HG02943 (cell line): ENCODE results near the gene PLPP4.

Experiments
- ATAC-seq: cut with Tn5 transposase; IDR thresholded peaks from one replicate; pipeline ENCODE4 v1.9.1; 2021; ENCODE audit warnings: mild to moderate bottlenecking, low read depth, moderate library complexity; ENCODE audit not compliant: unreplicated experiment

PLPP4 gene

DNA sequence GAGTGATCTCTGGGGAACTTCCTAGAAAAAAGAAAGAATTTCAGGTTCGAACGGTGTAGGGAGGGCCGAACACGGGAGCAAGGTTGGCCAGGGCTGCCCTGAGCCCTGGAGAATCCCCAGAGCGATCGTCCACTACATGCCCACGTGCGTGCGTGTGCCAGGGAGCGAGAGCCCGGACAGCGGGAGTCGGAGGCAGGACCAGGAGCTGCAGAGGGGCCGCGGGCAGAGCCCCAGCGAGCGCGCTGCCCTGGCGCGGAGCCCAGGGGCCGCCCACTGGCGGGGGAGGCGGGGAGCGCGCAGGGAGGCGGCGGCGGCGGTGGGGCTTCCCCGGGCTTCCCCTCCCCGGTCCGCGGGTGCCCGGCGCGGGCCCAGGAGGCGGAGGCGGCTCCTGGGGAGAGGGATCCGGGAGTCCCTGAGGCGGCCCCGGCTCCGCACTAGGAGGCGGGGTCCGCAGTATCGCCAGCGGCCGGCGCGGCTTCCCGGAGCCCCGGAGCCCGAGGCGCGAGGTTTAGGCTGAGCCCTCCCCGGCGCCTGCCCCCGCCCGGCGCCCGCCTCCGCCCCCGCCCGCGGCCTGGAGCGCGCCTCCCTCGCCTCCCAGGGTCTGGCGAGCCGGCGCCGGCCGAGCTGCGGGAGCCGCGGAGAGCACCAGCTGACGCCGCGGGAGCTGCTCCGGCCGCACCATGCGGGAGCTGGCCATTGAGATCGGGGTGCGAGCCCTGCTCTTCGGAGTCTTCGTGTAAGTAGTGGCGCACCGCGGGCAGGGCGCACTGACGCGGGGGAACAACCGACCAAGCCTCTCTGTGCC, at the start of gene PLPP4:
PLPP4 (plus strand) TSS at position 602 of the 805 bp plus-strand sequence; CDS start at position 681, 79 bp downstream.
- no peak for ATAC-seq

DNA sequence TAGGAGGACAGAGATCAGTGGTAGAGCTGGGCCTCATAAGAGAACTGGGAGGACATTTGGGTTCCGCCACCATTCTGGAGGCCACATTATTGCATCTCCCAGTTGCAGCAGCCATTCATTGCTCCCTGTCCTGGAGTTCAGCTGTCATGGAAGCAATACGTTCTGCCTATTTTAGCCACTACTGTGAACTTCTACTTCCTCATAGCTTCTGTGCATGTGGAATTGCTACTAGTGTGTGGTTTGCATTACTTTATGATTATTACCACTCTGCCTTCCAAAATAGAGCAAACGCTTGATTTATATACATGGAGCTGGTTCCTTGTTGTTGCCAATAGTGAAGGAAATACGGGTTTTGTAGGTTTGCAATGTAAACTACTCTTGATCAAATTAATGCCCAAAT, 47.2 kb upstream of the PLPP4 start:
- ATAC-seq: no peak

DNA sequence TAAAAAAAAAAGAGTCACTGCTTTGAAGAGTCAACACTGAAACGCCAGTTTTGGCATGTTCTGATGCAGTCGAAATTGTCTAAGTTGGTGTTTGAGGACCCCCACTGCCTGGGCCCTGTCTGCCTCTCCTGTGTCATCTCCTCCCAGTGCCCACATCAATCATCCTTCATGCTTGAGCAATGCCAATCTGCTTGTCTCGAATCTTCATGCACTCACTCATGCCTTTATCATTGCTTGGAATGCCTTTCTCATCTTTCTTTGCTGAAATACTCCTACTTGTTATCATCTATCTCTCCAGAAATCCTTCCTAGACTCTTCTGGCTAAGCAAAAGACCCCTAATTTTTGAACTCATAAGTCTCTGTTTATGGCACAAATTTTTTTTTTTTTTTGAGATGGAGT, 42.1 kb upstream of the PLPP4 start:
- ATAC-seq: no peak

DNA sequence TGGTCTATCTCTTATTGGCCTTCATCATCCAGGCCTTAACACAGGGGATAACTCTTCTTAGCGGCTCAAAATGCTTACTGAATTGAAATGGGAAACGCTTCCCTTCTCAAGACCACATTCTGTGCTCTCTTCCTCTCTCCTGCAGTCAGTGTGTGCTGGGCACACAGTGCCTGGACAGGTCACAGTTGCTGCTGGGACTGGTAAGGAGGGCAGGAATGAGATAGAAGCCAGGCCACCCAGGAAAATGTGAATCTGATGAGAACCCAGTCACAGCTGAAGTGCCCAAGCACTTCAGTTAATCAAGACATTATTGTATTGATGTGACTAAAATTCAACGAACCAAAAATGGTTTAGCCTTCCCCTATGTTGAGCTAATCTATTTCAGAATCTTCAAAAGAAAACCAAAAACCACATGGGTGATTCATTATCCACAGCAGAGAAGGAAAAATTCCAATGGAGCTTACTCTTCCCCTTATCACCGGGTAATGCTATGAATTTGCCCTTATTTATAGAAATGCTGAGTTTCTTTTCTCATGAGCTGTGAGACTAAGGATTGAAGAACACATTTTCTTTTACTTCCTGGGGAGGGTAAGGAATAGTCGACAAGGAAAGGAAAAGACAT, 41.2 kb upstream of the PLPP4 start:
- no peak for ATAC-seq

DNA sequence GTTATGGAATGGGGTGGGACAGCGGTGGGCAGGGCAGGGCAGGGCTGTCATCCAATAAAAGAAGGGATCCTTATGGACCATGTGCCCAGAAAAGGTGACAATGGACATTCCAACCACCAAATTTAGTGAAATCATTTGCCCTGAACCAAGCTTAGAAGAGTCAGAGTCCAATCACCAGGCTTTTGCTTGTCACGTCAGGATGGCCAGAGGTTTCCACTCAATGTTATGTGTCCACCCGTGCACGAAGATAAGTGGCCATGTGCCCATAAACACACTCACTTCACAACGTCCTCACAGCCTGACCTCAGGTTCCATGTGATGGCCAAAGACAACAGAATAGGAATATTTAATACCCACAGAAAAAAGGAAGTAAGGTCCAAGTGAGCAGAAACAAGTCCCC, 36.6 kb upstream of the PLPP4 start:
- ATAC-seq: no peak

DNA sequence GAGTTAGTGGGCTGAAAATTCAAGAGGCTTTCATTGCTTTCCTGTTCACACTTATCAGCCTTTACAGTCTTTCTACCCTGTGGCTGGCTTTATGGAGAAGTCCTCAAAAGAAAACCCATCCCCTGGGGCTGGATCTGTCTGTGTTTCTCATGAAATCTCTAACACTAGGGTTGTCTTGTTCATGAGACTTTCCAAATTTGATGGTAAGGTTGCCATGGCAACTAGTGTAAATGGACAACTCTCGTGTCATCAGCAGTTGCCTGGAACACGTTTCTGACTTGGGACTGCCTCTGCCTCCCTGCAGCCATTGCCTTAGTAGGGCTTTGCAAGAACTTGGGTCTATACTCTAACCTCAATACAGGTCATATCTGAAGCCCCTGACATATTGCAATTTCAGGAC, 35.8 kb upstream of the PLPP4 start:
- no peak for ATAC-seq

DNA sequence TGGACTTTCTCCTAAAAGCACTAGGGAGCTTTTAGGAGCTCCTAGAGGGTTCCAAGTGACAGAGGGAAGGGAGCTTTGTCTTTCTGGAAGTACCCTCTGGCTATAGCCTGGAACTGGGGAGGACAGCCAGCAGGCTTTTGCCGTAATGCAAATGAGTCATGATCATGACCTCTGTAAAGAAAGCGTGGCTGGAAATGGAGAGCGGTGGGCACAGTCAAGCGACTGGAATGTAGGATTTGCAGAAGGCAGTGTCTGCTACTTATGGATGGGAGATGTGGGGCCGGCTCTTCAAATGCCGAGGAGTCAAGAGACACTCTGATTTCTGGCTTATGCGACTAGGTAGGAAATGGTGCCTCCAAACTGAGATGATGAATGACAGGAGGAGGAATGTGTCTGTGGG, 34.6 kb upstream of the PLPP4 start:
- no peak for ATAC-seq

DNA sequence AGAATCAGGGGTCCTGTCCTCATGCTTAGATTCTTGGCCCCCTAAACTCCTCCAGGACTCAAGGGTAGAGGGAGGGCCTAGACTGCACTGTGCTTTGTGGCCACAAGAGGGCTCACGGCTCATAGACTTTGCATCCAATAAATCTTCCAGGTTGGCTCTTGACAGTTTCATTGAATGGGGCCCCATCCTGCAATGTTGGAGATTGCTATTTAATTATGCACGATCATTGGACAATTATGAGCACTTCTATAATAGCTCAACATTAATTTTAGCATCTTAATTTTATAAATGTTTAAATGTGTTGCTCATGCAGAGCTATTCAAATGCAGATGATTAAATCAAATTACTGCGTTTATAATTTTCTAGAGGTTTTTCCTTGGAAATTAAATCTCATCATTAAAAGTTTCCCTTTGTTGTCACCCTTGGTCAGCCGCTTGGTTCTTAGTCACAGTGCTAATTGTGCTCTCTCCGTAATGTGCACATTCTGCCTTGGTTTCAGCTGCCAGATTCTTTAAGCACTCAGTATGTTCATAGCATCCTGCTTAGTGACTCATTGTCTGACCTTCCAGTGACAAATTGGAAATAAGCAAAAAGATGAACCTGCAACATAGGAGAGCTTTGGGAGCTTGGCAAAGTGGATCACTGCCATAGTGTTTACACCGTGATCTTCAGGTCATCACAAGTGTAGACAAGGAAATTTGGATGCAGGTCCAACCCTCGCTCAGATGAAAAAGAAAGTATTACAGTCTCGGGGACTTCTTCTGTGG, 33.4 kb upstream of the PLPP4 start:
- no peak for ATAC-seq

DNA sequence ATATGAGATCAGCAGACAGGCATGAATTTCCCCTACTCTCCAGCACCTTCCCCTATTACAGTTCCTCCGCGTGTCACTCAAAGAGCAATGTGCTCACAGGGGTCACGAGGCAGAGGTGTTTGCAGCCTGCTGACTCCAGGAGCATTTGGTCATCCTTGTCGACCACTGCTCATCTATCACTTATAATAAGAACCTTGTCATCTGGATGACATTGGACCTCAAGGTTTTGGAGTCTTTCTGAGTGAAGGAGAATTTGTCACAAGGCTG, 32.9 kb upstream of the PLPP4 start:
- no peak for ATAC-seq

DNA sequence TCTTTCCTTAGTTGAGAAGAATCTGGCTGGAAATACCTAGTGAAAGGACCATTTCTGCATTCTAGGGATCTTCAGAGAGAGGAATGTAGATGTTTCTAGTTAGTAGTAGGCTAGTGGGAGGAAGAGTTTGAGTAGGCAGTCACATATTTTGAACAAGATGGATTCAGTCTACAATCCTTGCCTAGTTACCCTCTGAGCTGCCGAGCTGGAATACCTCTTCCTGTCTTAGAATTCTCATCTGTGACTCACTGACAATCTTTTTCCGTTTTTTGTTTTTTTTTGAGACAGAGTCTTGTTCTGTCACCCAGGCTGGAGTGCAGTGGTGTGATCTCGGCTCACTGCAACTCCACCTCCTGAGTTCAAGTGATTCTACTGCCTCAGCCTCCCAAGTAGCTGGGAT, 30.7 kb upstream of the PLPP4 start:
- ATAC-seq: no peak

DNA sequence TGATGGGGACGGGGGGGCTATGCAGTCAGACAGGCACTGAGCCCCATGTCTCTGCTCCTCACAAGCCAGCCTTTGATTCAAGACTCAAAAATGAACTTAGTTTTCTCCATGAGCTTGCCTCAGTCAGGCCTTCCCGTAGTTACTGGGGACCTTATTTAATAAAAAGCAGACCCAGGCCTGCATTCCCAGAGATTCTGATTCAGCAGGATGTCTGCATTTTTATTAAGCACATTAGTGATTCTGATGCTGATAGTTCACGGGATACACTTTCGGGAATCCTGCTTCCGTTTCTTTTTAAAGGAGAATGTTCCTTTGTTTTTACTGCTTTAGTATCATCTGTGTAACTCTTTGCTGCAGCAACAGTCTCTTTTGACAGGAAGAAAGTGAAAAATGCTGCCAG, 28.3 kb upstream of the PLPP4 start:
- ATAC-seq: no peak

DNA sequence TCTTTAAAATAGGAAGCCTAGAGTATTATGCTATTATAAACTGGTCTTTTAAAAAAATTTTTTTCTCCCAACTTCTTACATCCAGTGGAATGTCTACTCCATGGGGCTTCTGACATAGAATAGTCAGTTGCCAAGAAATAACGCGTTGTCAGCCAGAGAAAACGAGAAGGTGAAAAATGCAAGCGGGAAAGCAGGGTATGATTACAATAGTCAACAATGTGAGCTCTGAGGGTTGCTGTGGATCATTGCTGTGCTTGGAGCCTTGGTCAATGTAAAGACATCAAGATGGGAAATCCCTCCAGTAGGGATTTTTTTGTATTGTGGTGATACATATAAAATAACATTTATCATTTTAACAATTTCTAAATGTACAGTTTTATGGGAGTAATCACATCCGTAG, 27.6 kb upstream of the PLPP4 start:
- ATAC-seq: no peak

DNA sequence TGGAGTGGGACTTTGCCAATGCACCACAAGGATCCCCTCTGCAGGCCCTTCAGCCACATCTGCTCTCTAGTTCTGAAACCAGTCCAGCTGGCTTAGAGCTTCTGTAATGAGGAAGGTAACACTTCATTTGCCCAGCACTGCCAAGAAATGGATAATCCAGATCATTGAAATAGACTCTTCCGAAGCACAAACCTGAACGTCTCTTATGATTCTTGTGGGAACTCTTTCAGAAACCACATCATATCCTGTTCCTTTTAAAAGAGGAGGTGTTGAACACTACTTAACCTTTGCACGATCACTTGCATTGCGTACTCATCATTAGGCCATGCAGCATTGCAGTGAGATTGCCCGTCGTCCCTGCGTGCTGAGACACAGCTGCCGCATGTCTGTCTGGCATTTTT, 25.8 kb upstream of the PLPP4 start:
- no peak for ATAC-seq

DNA sequence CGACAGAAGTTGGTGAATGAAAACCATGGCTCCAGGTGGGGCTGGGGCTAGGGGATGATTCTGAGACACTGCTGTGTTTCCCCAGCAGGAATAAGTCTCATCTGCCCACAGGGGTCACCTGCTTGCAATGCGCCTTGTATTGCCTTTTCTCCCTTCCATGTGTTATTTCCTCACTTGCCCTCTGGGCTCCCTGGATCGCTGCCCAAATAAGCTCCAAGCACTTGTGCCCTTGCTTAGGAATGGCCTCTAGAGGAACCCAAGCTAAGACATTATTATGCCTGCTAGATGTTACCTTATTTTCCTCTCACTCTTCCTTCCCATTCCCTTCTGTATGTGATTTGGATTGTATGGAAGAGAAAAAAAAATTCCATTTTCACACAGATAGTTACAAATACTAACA, 24.8 kb upstream of the PLPP4 start:
- no peak for ATAC-seq

DNA sequence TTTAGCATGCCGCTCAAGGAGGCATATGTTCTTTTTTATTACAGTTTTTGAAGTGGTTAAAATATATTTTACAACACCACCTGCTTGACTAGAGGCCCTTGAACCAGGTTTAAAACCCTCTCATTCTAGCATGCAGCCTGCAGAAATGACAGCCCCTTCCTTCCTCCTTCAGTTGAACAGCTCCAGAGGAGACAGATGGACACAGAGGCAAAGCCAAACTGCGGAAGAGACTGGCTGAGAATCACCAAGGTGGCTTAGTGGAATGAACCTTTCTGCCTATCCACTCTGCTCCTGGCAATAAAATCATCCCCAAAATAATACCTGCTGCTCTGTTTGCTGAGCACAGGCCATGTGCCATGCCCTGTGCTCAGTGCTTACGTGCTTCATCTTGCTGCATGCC, 23.9 kb upstream of the PLPP4 start:
- no peak for ATAC-seq

DNA sequence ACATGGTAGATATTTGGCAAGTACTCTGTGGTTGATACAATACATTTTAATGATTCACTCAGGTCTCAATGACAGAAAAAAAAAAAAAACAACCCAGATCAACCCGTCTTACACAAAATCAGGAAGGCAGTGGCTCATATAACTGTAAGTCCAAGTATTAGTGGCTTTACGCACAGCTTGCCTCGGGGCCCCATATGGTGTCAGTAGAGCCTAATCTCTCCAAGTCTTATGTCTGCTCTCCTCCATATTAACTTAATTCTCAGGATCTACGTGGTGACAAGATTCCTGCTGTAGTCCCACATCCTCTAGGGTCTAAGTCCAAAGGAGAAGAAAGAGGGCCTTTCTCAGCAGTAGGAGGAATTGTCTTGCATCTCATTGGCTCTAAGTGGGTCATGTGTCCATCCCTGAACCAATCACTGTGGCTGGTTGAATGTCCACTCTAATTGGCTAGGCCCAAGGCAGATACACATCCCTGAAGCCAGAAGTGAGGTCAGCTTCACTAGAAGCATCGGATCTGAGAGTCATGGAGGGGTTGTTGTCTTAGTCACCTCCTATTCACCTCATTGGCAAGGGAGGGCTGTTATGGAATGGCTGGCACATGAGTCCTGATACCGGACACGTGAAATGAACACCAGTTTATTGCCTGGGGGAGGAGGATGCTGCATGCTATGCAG, 20.5 kb upstream of the PLPP4 start:
- no peak for ATAC-seq

DNA sequence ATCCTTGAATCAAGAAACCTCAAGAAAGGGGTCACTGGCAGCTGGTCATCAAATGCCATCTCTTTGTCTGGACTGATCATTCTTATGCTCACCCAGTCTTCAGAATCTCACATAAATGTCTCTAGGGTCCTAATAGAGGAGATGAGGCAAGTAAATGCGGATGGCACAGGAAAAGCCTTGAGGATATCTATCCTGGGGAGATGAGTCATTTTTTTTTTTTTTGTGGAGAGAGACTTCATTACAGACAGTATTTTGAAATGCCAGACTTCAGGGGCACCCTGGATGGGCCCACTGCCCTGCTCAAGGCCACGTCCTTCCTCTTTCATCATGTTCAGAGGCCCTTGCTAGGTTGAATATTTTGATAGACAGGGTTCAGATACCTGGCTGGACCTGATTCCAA, 19.5 kb upstream of the PLPP4 start:
- ATAC-seq: no peak

DNA sequence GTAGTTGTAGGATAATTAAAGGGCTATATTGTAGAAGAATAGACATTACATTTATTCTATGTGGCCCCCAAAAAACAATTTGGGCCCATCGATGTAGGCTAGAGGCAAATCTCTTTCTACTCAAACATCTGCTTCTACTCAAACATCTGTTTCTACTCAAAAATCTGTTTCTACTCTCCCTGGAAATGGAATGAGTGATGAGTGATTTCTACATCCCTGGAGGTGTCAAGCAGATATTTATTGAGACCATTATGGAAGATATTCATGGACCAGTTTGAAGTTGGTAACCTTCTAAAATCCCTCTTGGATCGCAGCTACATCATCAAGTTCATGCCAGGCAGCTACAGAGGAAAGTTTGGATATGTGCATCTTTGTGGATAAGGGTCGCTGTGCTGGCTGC, 5.1 kb upstream of the PLPP4 start:
- no peak for ATAC-seq

DNA sequence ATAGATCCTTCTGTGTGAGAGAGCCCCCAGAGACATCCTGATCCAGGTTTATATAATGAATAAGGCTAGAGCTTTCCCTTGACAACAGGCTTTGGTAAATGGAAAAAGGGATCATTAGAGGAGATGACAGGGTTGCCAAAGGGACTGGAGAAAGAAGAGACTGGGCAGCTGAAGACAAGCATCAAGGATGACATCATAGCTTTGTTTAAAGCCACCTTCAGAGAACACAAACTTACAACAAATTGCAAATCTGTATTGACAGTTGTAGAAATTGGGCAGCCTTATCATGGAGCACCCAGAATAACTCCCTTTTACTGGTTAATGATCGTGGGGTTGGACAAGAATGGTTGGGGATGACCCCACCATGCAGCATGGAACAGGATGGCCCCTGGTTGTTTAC, 3.7 kb upstream of the PLPP4 start:
- ATAC-seq: no peak

DNA sequence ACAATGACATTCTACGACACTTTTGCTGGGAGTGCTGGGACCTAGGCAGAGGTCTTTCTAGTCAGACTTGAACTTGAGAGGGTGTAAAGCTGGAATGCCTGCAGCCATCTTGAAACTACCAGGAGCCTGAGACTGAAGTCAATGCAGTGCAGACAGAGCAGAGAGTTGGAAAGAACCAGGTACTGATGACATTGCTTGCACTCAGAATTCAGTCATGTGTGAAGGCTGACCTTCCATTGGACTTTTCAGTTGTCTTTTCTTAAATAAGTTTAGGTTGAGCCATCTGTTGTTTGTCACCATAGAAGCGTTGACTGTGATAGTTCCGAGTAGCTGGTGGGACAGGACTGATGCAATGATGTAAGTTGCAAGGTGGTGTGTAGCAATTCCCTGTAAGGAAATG, 3.1 kb upstream of the PLPP4 start:
- ATAC-seq: no peak

DNA sequence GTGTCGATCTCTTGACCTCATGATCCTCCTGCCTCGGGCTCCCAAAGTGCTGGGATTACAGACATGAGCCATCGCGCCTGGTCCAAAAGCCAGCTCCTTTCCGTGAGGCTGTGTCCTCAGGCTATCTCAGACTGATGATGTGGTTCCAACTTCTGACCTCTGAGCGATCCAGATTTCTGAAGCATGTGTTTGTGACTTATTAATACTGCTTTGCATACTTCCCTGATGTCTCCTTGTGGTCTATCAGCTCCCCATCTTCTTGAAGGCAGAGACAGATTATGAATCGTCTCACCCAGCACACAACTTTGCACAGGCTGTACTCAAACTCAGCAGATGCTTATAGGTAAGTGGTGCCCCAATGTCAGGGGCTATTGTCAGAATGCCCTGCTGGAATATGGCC, 2.0 kb upstream of the PLPP4 start:
- ATAC-seq: no peak
